Measurements from ENCODE around the gene PHLPP1. TPM values are rescaled to one million over a fixed set of nuclear protein-coding genes. Genes with fewer than 3 reads are reported as not detected.
"Not testable (repeated sequence)": the region's sequence is repeated elsewhere in the genome, so short reads cannot be mapped to it uniquely, and the experiment has no call there.

Gene PHLPP1
- total RNA-seq, 1 donor, result 19.1 TPM

DNA sequence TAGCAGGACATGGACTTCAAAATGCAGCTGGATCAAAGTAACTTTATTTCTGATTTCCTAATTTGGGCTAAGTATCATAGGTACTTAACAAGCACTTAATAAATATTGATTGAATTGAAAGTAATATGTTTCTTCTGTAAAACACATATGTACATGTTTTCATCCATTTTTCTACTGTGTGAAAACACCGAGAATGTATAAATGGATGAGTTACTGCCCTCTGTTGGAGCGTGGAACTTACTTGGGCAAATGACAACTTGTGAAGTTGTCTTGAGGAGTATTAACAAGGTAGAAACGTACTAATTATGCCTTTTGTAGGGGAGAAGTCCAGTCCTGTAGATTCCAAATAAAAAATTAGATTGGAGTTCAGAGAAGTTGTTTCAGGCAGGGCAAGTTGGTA lies 87.2 kb downstream of the PHLPP1 start:
- peak in 1 of 3 donors; percentile 58 for DNase-seq (ENCODE audit: low read depth in 2 of 3, low spot score in 2 of 3)

- no peak for DNase-seq (ENCODE audit: low read depth in 2 of 3, low spot score in 2 of 3)
These were observed 92.1 kb downstream of the PHLPP1 start for GRCh38 chr18:62807396-62807795.

- no peak for DNase-seq (ENCODE audit: low read depth in 2 of 3, low spot score in 2 of 3)
These were observed 92.8 kb downstream of the PHLPP1 start for GRCh38 chr18:62808123-62808522.

GRCh38 chr18:62809445-62809844 lies 94.1 kb downstream of the PHLPP1 start:
- not testable (repeated sequence) for DNase-seq (ENCODE audit: low read depth in 2 of 3, low spot score in 2 of 3)

- no peak for DNase-seq (ENCODE audit: low read depth in 2 of 3, low spot score in 2 of 3)
These were observed 94.6 kb downstream of the PHLPP1 start for GRCh38 chr18:62809900-62810299.

DNA sequence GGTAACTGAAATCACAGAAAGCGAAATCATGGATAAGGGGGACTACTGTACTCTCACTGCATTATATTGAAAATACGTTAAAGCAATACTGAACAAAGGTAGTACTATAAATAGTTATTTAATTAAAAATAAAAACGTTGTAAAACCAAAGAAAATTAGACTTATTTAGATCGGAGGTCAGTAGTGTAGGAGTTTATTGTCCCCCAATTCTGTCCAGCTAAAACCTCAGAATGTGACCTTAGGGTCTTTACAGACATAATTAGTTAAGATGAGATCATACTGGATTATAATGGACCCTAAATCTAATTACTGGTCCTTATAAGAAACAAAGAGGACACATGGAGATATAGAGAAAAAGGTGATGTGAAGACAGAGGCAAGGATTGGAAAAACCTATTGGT lies 95.3 kb downstream of the PHLPP1 start:
- no peak for DNase-seq (ENCODE audit: low read depth in 2 of 3, low spot score in 2 of 3)

DNA sequence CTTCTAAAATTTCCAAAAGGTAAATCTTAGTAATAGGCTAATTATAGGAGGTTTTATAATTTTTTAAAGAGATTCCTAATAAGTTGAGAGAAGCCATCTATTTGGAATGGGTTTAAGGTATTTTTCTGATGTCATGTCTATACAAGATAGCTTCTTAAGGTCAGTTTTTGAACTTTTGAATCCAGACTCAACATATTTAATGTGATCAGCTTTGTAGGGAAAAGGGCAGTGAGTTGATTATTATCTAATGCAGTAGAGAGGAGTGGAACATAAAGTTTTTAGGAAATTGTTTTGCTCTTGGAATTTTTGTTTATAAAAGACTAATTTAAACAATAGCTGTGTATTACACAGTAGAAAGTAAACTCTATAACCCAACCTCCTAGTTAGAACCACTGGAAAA lies 96.3 kb downstream of the PHLPP1 start:
- no peak for DNase-seq (ENCODE audit: low read depth in 2 of 3, low spot score in 2 of 3)

DNA sequence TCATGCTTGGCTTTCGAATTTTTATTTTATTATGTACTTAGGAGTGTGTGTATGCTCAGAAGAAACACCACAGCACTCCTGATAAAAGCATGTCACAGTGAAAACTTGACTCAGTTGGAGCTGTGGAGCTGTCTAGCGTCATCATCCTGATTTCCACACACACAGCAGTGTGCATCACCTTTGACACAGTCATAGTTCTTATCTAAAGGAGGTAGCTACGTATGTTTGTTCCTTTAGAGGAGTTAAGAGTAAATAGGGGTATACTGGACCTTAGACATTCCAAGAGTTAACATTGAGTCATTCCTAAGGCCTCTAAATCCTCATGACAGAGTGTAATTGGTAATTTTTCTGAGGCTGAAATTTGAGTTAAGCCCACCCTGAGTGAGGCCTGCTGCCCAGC lies 96.9 kb downstream of the PHLPP1 start:
- DNase-seq (ENCODE audit: low read depth in 2 of 3, low spot score in 2 of 3), result no peak

DNA sequence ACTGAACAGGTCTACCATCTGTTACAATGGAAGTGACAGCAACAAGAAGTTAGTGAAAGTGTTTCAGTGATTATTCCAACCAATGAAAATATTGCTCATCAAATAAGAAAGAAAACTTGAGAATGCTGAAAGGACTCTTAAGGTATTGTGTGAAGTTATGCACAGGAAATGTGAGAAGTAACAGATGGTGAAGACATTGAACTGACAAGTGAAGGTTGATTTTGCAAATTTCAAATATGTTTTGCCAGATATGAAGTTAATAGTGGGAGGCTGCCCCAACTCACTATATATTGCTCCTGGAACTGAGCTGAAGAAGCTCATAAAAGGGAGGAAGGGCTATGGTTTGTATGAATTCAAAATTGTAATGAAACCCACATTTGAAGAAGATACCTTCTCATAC lies 97.5 kb downstream of the PHLPP1 start:
- no peak for DNase-seq (ENCODE audit: low read depth in 2 of 3, low spot score in 2 of 3)

DNA sequence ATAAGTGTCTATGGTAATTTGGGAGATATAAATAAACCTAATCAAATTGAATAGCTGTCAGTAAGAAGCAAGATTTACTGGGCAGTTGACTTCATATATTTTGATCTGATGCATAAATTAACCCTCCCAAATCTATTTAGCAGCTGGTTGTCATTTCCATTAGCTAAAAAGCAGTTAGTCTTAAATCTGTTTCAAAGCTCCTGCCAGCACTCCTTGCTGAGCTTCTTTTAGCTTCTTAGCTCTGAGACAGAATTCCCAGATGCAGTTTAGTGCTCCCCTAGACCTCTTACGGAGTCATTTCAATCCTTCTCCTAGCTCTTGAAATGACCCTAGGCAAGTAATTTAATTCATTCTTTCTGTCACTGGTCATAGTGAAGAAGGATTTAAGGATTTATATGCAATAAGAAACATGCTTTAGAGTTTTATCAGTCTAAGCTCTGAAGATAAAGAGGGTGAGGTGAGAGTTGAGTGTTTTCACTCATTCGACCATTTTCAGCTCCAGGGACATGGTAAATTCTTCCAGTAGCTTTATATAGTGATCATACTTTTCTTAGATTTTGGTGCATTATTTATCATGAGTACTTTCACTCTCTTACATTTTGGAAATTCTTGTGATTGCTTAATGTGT lies 98.9 kb downstream of the PHLPP1 start:
- no peak for DNase-seq (ENCODE audit: low read depth in 2 of 3, low spot score in 2 of 3)

- no peak for DNase-seq (ENCODE audit: low read depth in 2 of 3, low spot score in 2 of 3)
These were observed 110.0 kb downstream of the PHLPP1 start for GRCh38 chr18:62825382-62825781.

GRCh38 chr18:62827397-62827796 lies 112.1 kb downstream of the PHLPP1 start:
- no peak for DNase-seq (ENCODE audit: low read depth in 2 of 3, low spot score in 2 of 3)

- no peak for DNase-seq (ENCODE audit: low read depth in 2 of 3, low spot score in 2 of 3)
These were observed 112.8 kb downstream of the PHLPP1 start for GRCh38 chr18:62828091-62828640.

GRCh38 chr18:62828852-62829251 lies 113.5 kb downstream of the PHLPP1 start:
- DNase-seq (ENCODE audit: low read depth in 2 of 3, low spot score in 2 of 3), result no peak

DNA sequence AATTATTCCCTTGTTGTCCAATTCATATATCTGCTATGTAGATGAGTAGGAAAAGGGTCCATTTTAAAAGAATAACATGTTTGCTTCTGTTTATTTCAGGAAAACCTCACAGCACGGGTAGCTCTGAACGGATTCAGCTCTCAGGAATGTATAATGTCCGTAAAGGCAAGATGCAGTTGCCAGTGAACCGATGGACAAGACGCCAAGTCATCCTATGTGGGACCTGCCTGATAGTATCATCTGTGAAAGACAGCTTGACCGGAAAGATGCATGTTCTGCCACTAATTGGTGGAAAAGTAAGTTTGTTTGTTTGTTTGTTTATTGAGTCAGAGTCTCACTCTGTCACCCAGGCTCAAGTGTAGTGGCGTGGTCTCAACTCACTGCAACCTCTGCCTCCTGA lies 114.6 kb downstream of the PHLPP1 start:
- DNase-seq (ENCODE audit: low read depth in 2 of 3, low spot score in 2 of 3), result no peak

DNA sequence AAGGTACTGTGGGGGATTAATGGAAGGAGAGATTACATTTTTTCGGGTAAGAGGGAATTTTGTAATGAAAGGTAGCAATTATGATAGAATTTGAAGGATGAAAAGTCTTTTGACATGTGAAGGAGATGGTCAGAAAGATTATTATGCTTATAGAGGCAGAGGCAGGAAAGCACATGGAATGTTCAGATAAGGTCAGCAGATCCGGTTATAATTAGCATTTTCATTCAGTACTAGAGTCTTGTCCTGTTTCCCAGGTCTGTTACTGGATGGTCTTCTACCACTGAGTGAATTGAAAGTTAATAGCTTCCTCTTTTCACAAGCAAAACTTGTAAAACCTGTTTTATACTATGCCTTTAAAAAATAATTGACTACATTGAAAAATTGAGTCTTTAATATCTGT lies 116.9 kb downstream of the PHLPP1 start:
- peak in 2 of 3 donors; percentile 18 to 48 for DNase-seq (ENCODE audit: low read depth in 2 of 3, low spot score in 2 of 3)

GRCh38 chr18:62833494-62833893 lies 118.2 kb downstream of the PHLPP1 start:
- no peak for DNase-seq (ENCODE audit: low read depth in 2 of 3, low spot score in 2 of 3)

DNA sequence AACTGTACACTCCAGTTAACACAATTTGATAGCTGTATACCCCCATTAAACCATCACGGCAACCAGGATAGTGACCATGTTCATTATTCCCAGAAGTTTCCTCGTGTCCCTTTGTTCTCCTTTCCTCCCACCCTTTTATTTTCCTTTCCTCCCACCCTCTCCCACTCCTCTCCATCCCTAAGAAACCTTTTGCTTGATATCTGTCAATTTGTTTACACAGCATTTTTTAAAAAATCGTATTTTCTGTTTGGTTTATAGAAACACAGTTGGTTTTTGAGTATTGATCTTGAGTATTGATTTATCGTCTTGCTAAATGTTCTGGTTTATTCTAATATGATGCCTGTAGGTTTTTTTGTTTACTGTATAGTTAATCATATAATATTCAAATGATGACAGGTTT lies 119.4 kb downstream of the PHLPP1 start:
- DNase-seq (ENCODE audit: low read depth in 2 of 3, low spot score in 2 of 3), result no peak

DNA sequence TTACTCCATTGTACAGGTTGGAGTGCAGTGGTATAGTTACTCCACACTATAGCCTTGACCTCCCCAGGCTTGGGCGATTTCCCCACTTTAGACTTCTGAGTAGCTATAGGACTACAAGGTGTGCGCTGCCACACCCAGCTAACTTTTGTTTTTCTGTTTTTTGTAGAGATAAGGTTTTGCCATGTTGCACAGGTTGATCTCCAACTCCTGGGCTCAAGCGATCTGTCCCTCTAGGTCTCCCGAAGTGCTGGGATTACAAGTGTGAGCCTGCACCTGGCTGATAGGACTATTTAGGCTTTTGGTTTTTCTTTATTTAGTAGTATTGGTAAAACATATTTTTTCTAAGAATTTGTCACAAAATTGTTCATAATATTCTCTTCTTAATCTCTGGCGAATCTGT lies 121.7 kb downstream of the PHLPP1 start:
- DNase-seq (ENCODE audit: low read depth in 2 of 3, low spot score in 2 of 3), result no peak

- no peak for DNase-seq (ENCODE audit: low read depth in 2 of 3, low spot score in 2 of 3)
These were observed 123.2 kb downstream of the PHLPP1 start for GRCh38 chr18:62838475-62839098.

DNA sequence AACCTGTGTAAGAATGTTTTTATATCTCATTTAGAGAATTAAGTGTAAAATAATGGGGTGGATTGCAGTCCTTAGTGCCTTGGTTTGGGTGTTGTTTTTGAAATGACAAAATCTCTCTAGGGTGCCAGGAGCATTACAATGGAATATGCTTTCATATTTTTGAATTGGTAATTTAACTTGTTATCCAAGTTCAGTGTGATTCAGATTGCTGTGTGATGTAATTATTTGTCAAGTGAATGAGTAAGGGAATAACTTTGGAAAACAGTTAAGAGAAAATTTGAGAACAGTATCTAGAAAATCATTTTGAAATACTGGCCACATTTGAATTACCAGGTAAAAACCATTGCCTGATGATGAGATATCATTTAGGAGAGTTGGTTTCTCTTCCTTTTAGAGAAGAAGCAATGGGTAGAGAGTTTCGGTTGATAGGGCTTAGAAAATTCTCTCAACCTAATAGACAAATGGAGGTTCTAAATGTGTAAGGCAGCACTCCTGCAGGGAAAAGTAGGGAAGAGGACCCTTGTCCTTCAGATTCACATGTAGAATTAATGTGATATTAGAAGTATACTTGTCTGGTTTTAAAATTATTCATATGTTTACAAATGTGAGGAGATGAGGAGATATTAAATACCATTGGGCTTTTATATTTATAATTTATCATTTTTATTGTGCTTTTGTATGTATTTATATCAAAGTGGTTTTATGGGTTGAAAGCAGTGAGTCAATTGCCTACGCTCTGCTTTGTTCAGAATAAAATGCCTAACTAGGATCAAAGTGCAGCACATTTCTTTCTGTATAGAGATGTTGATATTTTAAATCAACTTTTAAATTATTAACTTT lies 124.8 kb downstream of the PHLPP1 start:
- no peak for DNase-seq (ENCODE audit: low read depth in 2 of 3, low spot score in 2 of 3)

GRCh38 chr18:62841405-62841804 lies 126.1 kb downstream of the PHLPP1 start:
- DNase-seq (ENCODE audit: low read depth in 2 of 3, low spot score in 2 of 3), result no peak
